Peyer's patch (tissue), 4 donors: ENCODE measurements around the gene RXRA.

Source experiments
- POLR2A ChIP-seq, 2 donors: fragments of 450-650 bp; IDR thresholded peaks; one replicate each; pipeline ENCODE4 v1.5.1; 2017; ENCODE audit warnings: antibody characterized with exemption in 2 of 2, mild to moderate bottlenecking in 2 of 2, moderate library complexity in 2 of 2
- TF ChIP-seq, protein P1 (sequence below), 6 experiments: fragments of 450-650 bp in 4 of 6; fragments of 200-600 bp in 2 of 6; sonication (generic) in 1 of 6; IDR thresholded peaks; one replicate each; pipeline ENCODE4 v1.5.1; 2017 to 2019; ENCODE audit warnings: antibody characterized with exemption in 6 of 6, mild to moderate bottlenecking in 3 of 6, moderate library complexity in 1 of 6

DNA sequence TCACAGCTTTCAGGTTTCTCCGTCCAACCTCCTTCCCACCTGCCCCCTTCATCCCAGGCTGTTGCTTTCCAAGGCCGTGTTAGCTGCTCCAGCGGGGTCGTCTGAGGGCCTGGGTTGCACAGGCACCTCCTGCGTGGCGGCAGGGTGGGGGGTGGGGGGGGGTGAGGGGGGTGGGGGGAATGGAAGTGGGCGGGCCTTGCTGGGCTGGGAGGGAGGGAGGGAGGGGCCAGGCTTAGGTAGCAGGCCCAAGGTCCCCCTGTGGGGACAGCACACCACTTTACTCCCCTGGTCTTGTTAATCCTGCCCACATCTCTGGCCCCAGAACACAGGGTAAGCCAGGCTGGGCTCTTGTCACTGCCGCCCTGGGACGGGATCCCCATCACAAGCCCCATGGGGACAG lies 99.1 kb downstream of the RXRA start:
- TF ChIP-seq, protein P1, sequence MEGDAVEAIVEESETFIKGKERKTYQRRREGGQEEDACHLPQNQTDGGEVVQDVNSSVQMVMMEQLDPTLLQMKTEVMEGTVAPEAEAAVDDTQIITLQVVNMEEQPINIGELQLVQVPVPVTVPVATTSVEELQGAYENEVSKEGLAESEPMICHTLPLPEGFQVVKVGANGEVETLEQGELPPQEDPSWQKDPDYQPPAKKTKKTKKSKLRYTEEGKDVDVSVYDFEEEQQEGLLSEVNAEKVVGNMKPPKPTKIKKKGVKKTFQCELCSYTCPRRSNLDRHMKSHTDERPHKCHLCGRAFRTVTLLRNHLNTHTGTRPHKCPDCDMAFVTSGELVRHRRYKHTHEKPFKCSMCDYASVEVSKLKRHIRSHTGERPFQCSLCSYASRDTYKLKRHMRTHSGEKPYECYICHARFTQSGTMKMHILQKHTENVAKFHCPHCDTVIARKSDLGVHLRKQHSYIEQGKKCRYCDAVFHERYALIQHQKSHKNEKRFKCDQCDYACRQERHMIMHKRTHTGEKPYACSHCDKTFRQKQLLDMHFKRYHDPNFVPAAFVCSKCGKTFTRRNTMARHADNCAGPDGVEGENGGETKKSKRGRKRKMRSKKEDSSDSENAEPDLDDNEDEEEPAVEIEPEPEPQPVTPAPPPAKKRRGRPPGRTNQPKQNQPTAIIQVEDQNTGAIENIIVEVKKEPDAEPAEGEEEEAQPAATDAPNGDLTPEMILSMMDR (IDR thresholded peaks at IDR 0.05): no peak
- TF ChIP-seq POLR2A (IDR thresholded peaks at IDR 0.05): no peak
